ENCODE measurements around the gene RIBC1.

GRCh38 chrX:53373307-53373706 is 49.4 kb upstream of the RIBC1 start:
- no peak for TF ChIP-seq POLR2A (IDR thresholded peaks at IDR 0.05; ENCODE audit: low read depth, low read length)
- TF ChIP-seq POLR2AphosphoS5 (IDR thresholded peaks at IDR 0.05; ENCODE audit: low read depth, low read length): no peak
- TF ChIP-seq TAF1 (IDR thresholded peaks at IDR 0.05; ENCODE audit: borderline replicate concordance, low read depth, low read length): no peak
